Colonic mucosa (tissue), 4 donors: ENCODE results near the gene OR4S2. TPM values are rescaled to one million over a fixed set of nuclear protein-coding genes. Genes with fewer than 3 reads are reported as not detected.

Source experiments
- DNase-seq: peaks from one replicate; pipeline ENCODE4 v3.0.0-alpha.2; 2020
- H3K27ac ChIP-seq: fragments of 200-600 bp; one replicate; pipeline ENCODE4 v1.8.0; 2021
- H3K27me3 ChIP-seq: fragments of 200-600 bp; one replicate; pipeline ENCODE4 v1.8.0; 2021
- H3K36me3 ChIP-seq: fragments of 200-600 bp; one replicate; pipeline ENCODE4 v1.8.0; 2021
- H3K4me1 ChIP-seq: fragments of 200-600 bp; one replicate; pipeline ENCODE4 v1.8.0; 2021; ENCODE audit warnings: mild to moderate bottlenecking
- H3K4me3 ChIP-seq: fragments of 200-600 bp; one replicate; pipeline ENCODE4 v1.8.0; 2021
- H3K9ac ChIP-seq, 2 donors: one replicate each; pipeline ENCODE4 v1.7.0; 2013; ENCODE audit warnings: control low read depth in 2 of 2, low read depth in 2 of 2, low read length in 2 of 2
- H3K9me3 ChIP-seq: fragments of 200-600 bp; one replicate; pipeline ENCODE4 v1.8.0; 2021
- intact Hi-C: fragments of 100-400 bp; cut with DNase I; formaldehyde crosslinking; loops from one replicate; pipeline ENCODE4 v1.14.1; 2022
- total RNA-seq, 2 donors: library from RNA; stranded (reverse); fragmentation: NEBNext Ultra II Directional in 1 of 2; extraction: Animal tissue kit (Norgen Biotek cat#: 25700) in 1 of 2; gene quantifications; one replicate each; pipeline ENCODE4 v1.2.1, GENCODE V29; 2021
- TF ChIP-seq, protein P1 (sequence below): fragments of 200-600 bp; IDR thresholded peaks from one replicate; pipeline ENCODE4 v1.8.0; 2022; ENCODE audit warnings: antibody characterized with exemption, mild to moderate bottlenecking
- donor health status: healthy.
- donor health status: DM: no; HTN: no; CAD: no.
- donor health status: DM: no; HTN: no; CAD: no.

Gene OR4S2
- total RNA-seq, 2 donors from 2014 or later: not detected

DNA sequence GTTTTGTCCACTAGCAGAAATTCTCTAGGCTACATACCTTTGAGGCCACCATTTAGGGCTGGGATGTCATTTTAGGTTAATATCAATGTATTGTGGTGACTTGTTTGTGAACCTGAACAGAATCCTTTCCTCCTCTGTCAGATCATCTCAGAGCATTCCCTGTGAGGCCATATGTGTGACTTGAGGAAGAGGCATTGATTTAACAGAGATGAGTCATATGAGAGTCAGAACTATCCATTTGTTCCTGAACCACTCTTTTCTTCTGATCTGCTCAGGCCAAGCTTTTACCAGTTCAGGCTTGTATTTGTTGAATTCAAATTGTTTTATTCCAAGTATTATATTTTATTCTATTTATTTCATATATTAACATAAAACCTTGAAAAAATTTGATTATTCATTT lies 7.0 kb downstream of the OR4S2 start:
- TF ChIP-seq, protein P1, sequence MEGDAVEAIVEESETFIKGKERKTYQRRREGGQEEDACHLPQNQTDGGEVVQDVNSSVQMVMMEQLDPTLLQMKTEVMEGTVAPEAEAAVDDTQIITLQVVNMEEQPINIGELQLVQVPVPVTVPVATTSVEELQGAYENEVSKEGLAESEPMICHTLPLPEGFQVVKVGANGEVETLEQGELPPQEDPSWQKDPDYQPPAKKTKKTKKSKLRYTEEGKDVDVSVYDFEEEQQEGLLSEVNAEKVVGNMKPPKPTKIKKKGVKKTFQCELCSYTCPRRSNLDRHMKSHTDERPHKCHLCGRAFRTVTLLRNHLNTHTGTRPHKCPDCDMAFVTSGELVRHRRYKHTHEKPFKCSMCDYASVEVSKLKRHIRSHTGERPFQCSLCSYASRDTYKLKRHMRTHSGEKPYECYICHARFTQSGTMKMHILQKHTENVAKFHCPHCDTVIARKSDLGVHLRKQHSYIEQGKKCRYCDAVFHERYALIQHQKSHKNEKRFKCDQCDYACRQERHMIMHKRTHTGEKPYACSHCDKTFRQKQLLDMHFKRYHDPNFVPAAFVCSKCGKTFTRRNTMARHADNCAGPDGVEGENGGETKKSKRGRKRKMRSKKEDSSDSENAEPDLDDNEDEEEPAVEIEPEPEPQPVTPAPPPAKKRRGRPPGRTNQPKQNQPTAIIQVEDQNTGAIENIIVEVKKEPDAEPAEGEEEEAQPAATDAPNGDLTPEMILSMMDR: no peak
- intact Hi-C loops: no loop called here
- no peaks in the 10 kb centered on the region for H3K36me3 ChIP-seq
- no peaks in the 10 kb centered on the region for H3K27me3 ChIP-seq
- H3K9me3 ChIP-seq: no peaks in the 10 kb centered on the region
- H3K4me1 ChIP-seq: no peaks in the 10 kb centered on the region
- H3K9ac ChIP-seq: no peak overlapping the region
- no peak overlapping the region for H3K4me3 ChIP-seq
- DNase-seq: no peak
- H3K27ac ChIP-seq: no peak overlapping the region

DNA sequence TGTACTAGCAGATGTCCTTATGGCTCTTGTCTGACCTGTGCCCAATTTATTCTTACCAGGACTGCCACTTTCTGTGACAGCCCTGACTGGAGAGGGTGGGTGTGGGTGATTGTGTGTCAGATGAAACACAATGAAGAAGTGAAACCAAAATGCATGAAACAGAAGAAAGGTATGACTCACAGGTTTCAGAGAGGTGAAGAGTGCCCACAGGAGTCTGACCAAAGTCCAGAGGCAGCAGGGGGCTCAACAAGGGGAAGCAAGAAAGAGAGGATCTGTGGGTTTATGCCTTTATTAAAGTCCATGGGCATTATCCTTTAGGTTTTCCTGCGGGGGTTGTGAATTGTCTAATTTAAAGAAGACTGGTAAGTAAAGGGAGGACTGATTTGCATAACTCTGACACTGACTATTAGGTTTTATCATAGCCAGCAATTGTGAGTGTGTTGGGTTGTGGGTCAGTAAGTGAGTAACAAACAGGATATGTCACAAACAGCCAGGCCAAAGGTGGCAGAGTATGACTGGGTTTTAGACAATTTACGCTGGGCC lies 10.0 kb downstream of the OR4S2 start:
- Histone ChIP-seq H3K9me3 (no peaks in the 10 kb centered on the region), H3K36me3 (no peaks in the 10 kb centered on the region), H3K4me3 (no peak overlapping the region), H3K9ac (no peak overlapping the region), H3K27me3 (no peaks in the 10 kb centered on the region), H3K27ac (no peak overlapping the region), H3K4me1 (no peaks in the 10 kb centered on the region)
- intact Hi-C loops: no loop called here
- TF ChIP-seq, protein P1: no peak
- DNase-seq: no peak

DNA sequence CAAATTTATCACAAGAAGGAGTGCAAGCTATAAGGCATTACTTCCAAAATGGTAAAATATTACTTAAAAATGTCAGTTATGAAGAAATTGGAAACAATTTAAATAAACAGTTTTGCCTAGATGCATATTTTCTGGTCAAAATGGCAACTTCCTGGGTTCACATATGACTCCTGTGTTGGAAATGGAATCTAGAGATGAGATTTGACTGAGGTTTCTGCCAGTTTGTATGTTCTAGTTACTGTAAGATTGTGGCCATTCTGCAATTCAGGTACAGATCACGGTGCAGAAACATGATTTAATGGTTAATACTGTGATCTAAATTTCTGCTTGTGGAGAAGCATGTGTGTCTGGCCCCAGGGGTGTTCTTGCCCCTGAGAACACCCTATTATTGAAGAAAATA lies 10.5 kb downstream of the OR4S2 start:
- Histone ChIP-seq H3K4me3 (no peak overlapping the region), H3K36me3 (no peaks in the 10 kb centered on the region), H3K4me1 (no peaks in the 10 kb centered on the region), H3K27ac (no peak overlapping the region), H3K9me3 (no peaks in the 10 kb centered on the region), H3K9ac (no peak overlapping the region), H3K27me3 (no peaks in the 10 kb centered on the region)
- DNase-seq: no peak
- intact Hi-C loops: no loop called here
- TF ChIP-seq, protein P1: no peak

DNA sequence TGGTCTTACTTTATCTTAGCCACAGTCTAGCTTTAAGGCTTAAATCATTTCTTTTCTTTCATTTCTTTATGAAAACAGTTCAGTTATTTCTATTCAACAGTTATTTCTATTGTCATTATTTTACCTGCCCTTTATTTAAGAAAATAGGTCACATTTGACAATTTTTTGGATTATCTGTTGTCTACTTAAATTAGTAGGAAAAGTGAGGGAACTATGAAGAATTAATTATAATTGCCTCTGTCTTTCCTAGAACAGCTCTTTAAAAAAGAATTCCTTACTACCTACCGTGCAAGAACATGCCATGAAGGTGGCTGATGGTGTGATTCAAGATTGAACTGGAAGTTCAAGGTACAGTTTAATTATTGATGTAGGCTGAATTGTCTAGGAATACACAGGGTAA lies 13.8 kb downstream of the OR4S2 start, which contains the start of gene OR4C6:
OR4C6 (plus strand) TSS at position 301 of the 400 bp plus-strand sequence. CDS start 2,966 bp downstream, outside the sequence.
- H3K4me3 ChIP-seq: no peak within 1 kb of the TSS
- H3K36me3 ChIP-seq: no peaks in the 10 kb centered on the region
- H3K4me1 ChIP-seq: no peaks in the 10 kb centered on the region
- TF ChIP-seq, protein P1: no peak
- H3K9me3 ChIP-seq: no peaks in the 10 kb centered on the region
- H3K27me3 ChIP-seq: no peaks in the 10 kb centered on the region
- intact Hi-C loops: no loop called here
- no peak within 1 kb of the TSS for H3K9ac ChIP-seq
- no peak within 1 kb of the TSS for H3K27ac ChIP-seq
- no peak for DNase-seq

DNA sequence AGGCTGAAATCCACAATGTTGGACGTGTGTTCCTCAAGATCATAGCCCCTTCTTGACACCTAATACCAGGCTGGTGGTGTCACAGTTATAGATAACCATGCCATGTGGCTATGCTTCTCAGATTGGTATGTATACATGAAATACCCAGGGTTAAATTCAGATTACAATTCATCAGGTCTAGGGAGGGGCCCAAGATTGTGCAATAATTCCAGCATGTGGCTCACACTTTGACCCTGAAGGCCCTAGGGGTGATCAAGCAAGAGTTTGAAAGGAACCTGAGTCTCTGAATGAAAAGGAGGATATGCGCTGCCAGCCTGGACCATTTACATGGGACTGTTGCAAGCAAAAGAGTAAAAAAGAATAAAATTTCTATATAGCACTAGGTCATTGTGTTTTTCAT lies 21.2 kb downstream of the OR4S2 start:
- Histone ChIP-seq H3K27me3 (no peaks in the 10 kb centered on the region), H3K4me3 (no peak overlapping the region), H3K36me3 (no peaks in the 10 kb centered on the region), H3K9me3 (no peaks in the 10 kb centered on the region), H3K9ac (no peak overlapping the region), H3K4me1 (no peaks in the 10 kb centered on the region), H3K27ac (no peak overlapping the region)
- intact Hi-C loops: no loop called here
- TF ChIP-seq, protein P1: no peak
- DNase-seq: no peak
